Activated CD4-positive, alpha-beta T cell treated with anti-CD3 and anti-CD28 coated beads for 1 hour (primary cell): ENCODE measurements around the gene BNC2.
"Not testable (repeated sequence)": the region's sequence is repeated elsewhere in the genome, so short reads cannot be mapped to it uniquely, and the experiment has no call there.

Source experiments
- DNase-seq: peaks from one replicate; pipeline ENCODE4 v3.0.0-alpha.2; 2020

The BNC2 gene

GRCh38 chr9:16870596-16871335 lies at the start of gene BNC2:
BNC2 (minus strand) TSS chr9:16870670; CDS start chr9:16870648, 22 bp downstream.
- no peak for DNase-seq

- DNase-seq, result no peak
Observed at GRCh38 chr9:16918920-16919319, 48.5 kb upstream of the BNC2 start.

- no peak for DNase-seq
Observed at GRCh38 chr9:16915126-16915831, 44.8 kb upstream of the BNC2 start.

- DNase-seq, result no peak
Observed at GRCh38 chr9:16912197-16912596, 41.7 kb upstream of the BNC2 start.

GRCh38 chr9:16908206-16908605 lies 37.7 kb upstream of the BNC2 start:
- not testable (repeated sequence) for DNase-seq

GRCh38 chr9:16904655-16905054 lies 34.2 kb upstream of the BNC2 start:
- DNase-seq, result no peak

- no peak for DNase-seq
Observed at GRCh38 chr9:16901590-16901989, 31.1 kb upstream of the BNC2 start.

GRCh38 chr9:16899606-16900005 lies 29.1 kb upstream of the BNC2 start:
- DNase-seq, result no peak

- no peak for DNase-seq
Observed at GRCh38 chr9:16898464-16898863, 28.0 kb upstream of the BNC2 start.

- DNase-seq, result no peak
Observed at GRCh38 chr9:16888594-16888993, 18.1 kb upstream of the BNC2 start.

GRCh38 chr9:16885931-16886330 lies 15.5 kb upstream of the BNC2 start:
- no peak for DNase-seq

GRCh38 chr9:16884952-16885513 lies 14.6 kb upstream of the BNC2 start:
- no peak for DNase-seq

GRCh38 chr9:16884373-16884772 lies 13.9 kb upstream of the BNC2 start:
- DNase-seq, result no peak

GRCh38 chr9:16883586-16883985 lies 13.1 kb upstream of the BNC2 start:
- no peak for DNase-seq

GRCh38 chr9:16882440-16882839 lies 12.0 kb upstream of the BNC2 start:
- DNase-seq, result not testable (repeated sequence)

GRCh38 chr9:16879416-16879815 lies 8.9 kb upstream of the BNC2 start:
- DNase-seq, result no peak

- DNase-seq, result no peak
Observed at GRCh38 chr9:16877256-16877655, 6.8 kb upstream of the BNC2 start.

GRCh38 chr9:16873126-16873802 lies 2.8 kb upstream of the BNC2 start:
- DNase-seq, result no peak

GRCh38 chr9:16871336-16872151 lies 1.1 kb upstream of the BNC2 start:
- no peak for DNase-seq

- DNase-seq, result no peak
Observed at GRCh38 chr9:16869882-16870595, 431 bp downstream of the BNC2 start.

GRCh38 chr9:16869131-16869881 lies 1.2 kb downstream of the BNC2 start:
- no peak for DNase-seq
